H9 (cell line): Measurements from ENCODE around the gene VTN. TPM values are rescaled to one million over a fixed set of nuclear protein-coding genes. Genes with fewer than 3 reads are reported as not detected.

ENCODE experiments used
- DNase-seq: peaks from one replicate; pipeline ENCODE4 v3.0.0-alpha.2; 2017
- H2AFZ ChIP-seq: one replicate; pipeline ENCODE4 v1.6.1; 2013; ENCODE audit warnings: mild to moderate bottlenecking, low read length, control low read depth, moderate library complexity
- H2AK5ac ChIP-seq: 2 replicates; pipeline ENCODE4 v1.6.1; 2013; ENCODE audit warnings: low read length, control low read depth, mixed read lengths; ENCODE audit not compliant: insufficient read length
- H2BK120ac ChIP-seq: one replicate; pipeline ENCODE4 v1.6.1; 2013; ENCODE audit warnings: low read depth, mild to moderate bottlenecking, low read length, control low read depth, inconsistent platforms; ENCODE audit not compliant: poor library complexity, severe bottlenecking
- H2BK12ac ChIP-seq: 2 replicates; pipeline ENCODE4 v1.6.1; 2013; ENCODE audit warnings: low read length, control low read depth, mixed read lengths, low read depth; ENCODE audit not compliant: insufficient read length
- H2BK15ac ChIP-seq: 2 replicates; pipeline ENCODE4 v1.6.1; 2013; ENCODE audit warnings: low read depth, low read length, control low read depth
- H2BK20ac ChIP-seq: one replicate; pipeline ENCODE4 v1.6.1; 2013; ENCODE audit warnings: low read depth, mild to moderate bottlenecking, low read length, control low read depth, inconsistent platforms; ENCODE audit not compliant: poor library complexity, severe bottlenecking
- H2BK5ac ChIP-seq: 2 replicates; pipeline ENCODE4 v1.6.1; 2013; ENCODE audit warnings: low read length, control low read depth, mixed read lengths; ENCODE audit not compliant: insufficient read length
- H3K14ac ChIP-seq: 2 replicates; pipeline ENCODE4 v1.6.1; 2013; ENCODE audit warnings: low read length, control low read depth; ENCODE audit not compliant: insufficient read depth
- H3K18ac ChIP-seq: 2 replicates; pipeline ENCODE4 v1.6.1; 2013; ENCODE audit warnings: low read depth, mild to moderate bottlenecking, mixed read lengths, low read length, control low read depth; ENCODE audit not compliant: insufficient read length
- H3K23ac ChIP-seq: 2 replicates; pipeline ENCODE4 v1.6.1; 2013; ENCODE audit warnings: low read length, control low read depth, mixed read lengths, low read depth; ENCODE audit not compliant: insufficient read length
- H3K23me2 ChIP-seq: 2 replicates; pipeline ENCODE4 v1.6.1; 2013; ENCODE audit warnings: low read depth, mild to moderate bottlenecking, mixed read lengths, low read length, control low read depth; ENCODE audit not compliant: insufficient read length, poor library complexity, severe bottlenecking
- H3K27ac ChIP-seq: 2 replicates; pipeline ENCODE4 v1.5.1; 2013; ENCODE audit warnings: low read length, control low read depth, mixed read lengths, low read depth; ENCODE audit not compliant: insufficient read length
- H3K27me3 ChIP-seq: 2 replicates; pipeline ENCODE4 v1.6.1; 2013; ENCODE audit warnings: low read length, control low read depth, inconsistent platforms; ENCODE audit not compliant: insufficient read depth
- H3K4ac ChIP-seq: 2 replicates; pipeline ENCODE4 v1.6.1; 2013; ENCODE audit warnings: low read depth, mild to moderate bottlenecking, control low read depth, inconsistent platforms, low read length, moderate library complexity
- H3K4me1 ChIP-seq: 2 replicates; pipeline ENCODE4 v1.6.1; 2013; ENCODE audit warnings: low read length, control low read depth, inconsistent platforms; ENCODE audit not compliant: insufficient read depth
- H3K4me2 ChIP-seq: 2 replicates; pipeline ENCODE4 v1.6.1; 2013; ENCODE audit warnings: low read length, control low read depth, mixed read lengths; ENCODE audit not compliant: insufficient read length, insufficient read depth
- H3K56ac ChIP-seq: 2 replicates; pipeline ENCODE4 v1.6.1; 2013; ENCODE audit warnings: low read depth, mild to moderate bottlenecking, mixed read lengths, low read length, control low read depth; ENCODE audit not compliant: insufficient read length
- H3K79me1 ChIP-seq: 2 replicates; pipeline ENCODE4 v1.6.1; 2013; ENCODE audit warnings: low read depth, mild to moderate bottlenecking, moderate library complexity, low read length, control low read depth, inconsistent platforms; ENCODE audit not compliant: insufficient read depth, poor library complexity, severe bottlenecking
- H3K79me2 ChIP-seq: 2 replicates; pipeline ENCODE4 v1.6.1; 2013; ENCODE audit warnings: low read length, control low read depth, inconsistent platforms; ENCODE audit not compliant: insufficient read depth
- H3K9ac ChIP-seq: 2 replicates; pipeline ENCODE4 v1.6.1; 2013; ENCODE audit warnings: low read length, control low read depth, mixed read lengths; ENCODE audit not compliant: insufficient read length; ENCODE audit errors: extremely low read depth
- H3K9me3 ChIP-seq: one replicate; pipeline ENCODE4 v1.6.1; 2013; ENCODE audit warnings: low read depth, low read length, inconsistent platforms; ENCODE audit not compliant: control insufficient read depth
- H3T11ph ChIP-seq: one replicate; pipeline ENCODE4 v1.6.1; 2013; ENCODE audit warnings: mild to moderate bottlenecking, low read length, control low read depth, inconsistent platforms
- H4K20me1 ChIP-seq: one replicate; pipeline ENCODE4 v1.6.1; 2013; ENCODE audit not compliant: control insufficient read depth, insufficient read length, insufficient read depth
- H4K5ac ChIP-seq: 2 replicates; pipeline ENCODE4 v1.6.1; 2013; ENCODE audit warnings: low read depth, mild to moderate bottlenecking, mixed read lengths, low read length, control low read depth; ENCODE audit not compliant: insufficient read length
- H4K8ac ChIP-seq: replicated peaks from 2 replicates; pipeline ENCODE4 v1.6.1; 2013; ENCODE audit warnings: low read length, control low read depth, mixed read lengths, low read depth; ENCODE audit not compliant: insufficient read length
- H4K91ac ChIP-seq: 2 replicates; pipeline ENCODE4 v1.6.1; 2013; ENCODE audit warnings: low read depth, mild to moderate bottlenecking, moderate library complexity, mixed read lengths, low read length, control low read depth; ENCODE audit not compliant: insufficient read length
- H3K27ac Mint-ChIP-seq, 3 experiments: 2 replicates in 2 of 3; 3 replicates in 1 of 3; pipeline ENCODE4 v1.8.0; 2020 to 2021; ENCODE audit warnings: mixed read lengths in 3 of 3, mild to moderate bottlenecking in 1 of 3, moderate library complexity in 1 of 3
- H3K27me3 Mint-ChIP-seq: 2 replicates; pipeline ENCODE4 v1.8.0; 2021; ENCODE audit warnings: low read depth, mild to moderate bottlenecking, moderate library complexity, mixed read lengths
- H3K36me3 Mint-ChIP-seq, 3 experiments: 2 replicates in 2 of 3; 3 replicates in 1 of 3; pipeline ENCODE4 v1.8.0; 2020 to 2021; ENCODE audit warnings: low read depth in 3 of 3, mixed read lengths in 3 of 3; ENCODE audit not compliant: insufficient read depth in 1 of 3
- H3K4me1 Mint-ChIP-seq, 2 experiments: 2 replicates each; pipeline ENCODE4 v1.8.0; 2020; ENCODE audit warnings: mixed read lengths in 2 of 2
- H3K4me3 Mint-ChIP-seq, 2 experiments: 2 replicates in 1 of 2; 3 replicates in 1 of 2; pipeline ENCODE4 v1.8.0; 2020 to 2021; ENCODE audit warnings: mild to moderate bottlenecking in 2 of 2, mixed read lengths in 2 of 2, moderate library complexity in 1 of 2
- H3K9me3 Mint-ChIP-seq, 2 experiments: 2 replicates in 1 of 2; 3 replicates in 1 of 2; pipeline ENCODE4 v1.8.0; 2020; ENCODE audit warnings: mild to moderate bottlenecking in 2 of 2, mixed read lengths in 2 of 2, moderate library complexity in 1 of 2
- CTCF ChIP-seq: fragments of 200-600 bp; sonication (generic); conservative IDR thresholded peaks from 3 replicates; pipeline ENCODE4 v1.8.0; 2021; ENCODE audit warnings: antibody characterized with exemption, mild to moderate bottlenecking
- WGBS: extraction: QIAGEN DNeasy Blood & Tissue Kit; methylation state at CpG from one replicate; pipeline ENCODE4 v1.1.7; 2013; ENCODE audit warnings: missing lambda C conversion rate, low lambda C conversion rate, mixed read lengths; ENCODE audit not compliant: insufficient read length; ENCODE audit errors: extremely low coverage; 5-methylcytosine and 5-hydroxymethylcytosine counted together
- total RNA-seq: library from RNA; stranded (reverse); gene quantifications from 2 replicates; pipeline ENCODE4 v1.2.1, GENCODE V29; 2021

VTN gene
- total RNA-seq, 1 experiment from 2014 or later, result not detected

GRCh38 chr17:28405632-28406472 lies 35.7 kb upstream of the VTN start, which contains the start of gene SLC46A1:
SLC46A1 (minus strand) TSS chr17:28406212; CDS start chr17:28406114, 98 bp downstream.
- Histone ChIP-seq H3K79me1 (no peaks in the 10 kb centered on the region), H3K4me1 (peaks cover 15% of the 10 kb centered on the region; the same call in 1 of the 2 replicates), H3K23ac (no peak within 1 kb of the TSS), H2BK15ac (no peak within 1 kb of the TSS), H3K56ac (no peak within 1 kb of the TSS), H2AK5ac (no peak within 1 kb of the TSS), H4K8ac (no peak within 1 kb of the TSS), H3K23me2 (peaks cover 9% of the 10 kb centered on the region), H3K4ac (no peak within 1 kb of the TSS), H3K79me2 (no peaks in the 10 kb centered on the region), H3K4me2 (peak within 1 kb of the TSS; percentile 39), H4K20me1 (no peaks in the 10 kb centered on the region), H3K18ac (peak within 1 kb of the TSS; percentile 41), H2AFZ (no peak within 1 kb of the TSS), H3K27ac (no peak within 1 kb of the TSS), H3K9ac (peak within 1 kb of the TSS; percentile 29), H2BK120ac (no peak within 1 kb of the TSS), H2BK5ac (no peak within 1 kb of the TSS), H4K5ac (no peak within 1 kb of the TSS), H2BK20ac (no peak within 1 kb of the TSS), H3K27me3 (no peaks in the 10 kb centered on the region; the same call in 1 of the 2 replicates), H3T11ph (no peak within 1 kb of the TSS), H3K14ac (peak within 1 kb of the TSS; percentile 46), H3K9me3 (no peaks in the 10 kb centered on the region), H2BK12ac (no peak within 1 kb of the TSS), H4K91ac (no peak within 1 kb of the TSS)
- DNase-seq, result peak; percentile 89
- Mint-ChIP-seq H3K27ac (peak within 1 kb of the TSS in 2 of 3 experiments; percentile 44 to 88; a peak in 2 of 7 replicates), H3K4me1 (peaks cover 64 to 69% of the 10 kb centered on the region in 2 experiments), H3K27me3 (peaks cover 57% of the 10 kb centered on the region), H3K9me3 (no peaks in the 10 kb centered on the region), H3K36me3 (peaks cover 0 to 6% (median 0%) of the 10 kb centered on the region in 3 experiments; a peak in 2 of 7 replicates), H3K4me3 (peak within 1 kb of the TSS; percentile 68 to 85)
- WGBS, result no CpG with 5 or more reads among the region's 70 CpGs
- no peak for TF ChIP-seq CTCF
